Activated naive CD4-positive, alpha-beta T cell treated with anti-CD3 and anti-CD28 coated beads, Interleukin-2, amount 50 U/mL, for 16 hours (primary cell): Measurements from ENCODE around the gene TMEM165.

ENCODE experiments used
- DNase-seq: peaks from one replicate; pipeline ENCODE4 v3.0.0-alpha.2; 2020

The TMEM165 gene

GRCh38 chr4:55466001-55466400, 70.2 kb downstream of the TMEM165 start:
- DNase-seq = no peak

DNA sequence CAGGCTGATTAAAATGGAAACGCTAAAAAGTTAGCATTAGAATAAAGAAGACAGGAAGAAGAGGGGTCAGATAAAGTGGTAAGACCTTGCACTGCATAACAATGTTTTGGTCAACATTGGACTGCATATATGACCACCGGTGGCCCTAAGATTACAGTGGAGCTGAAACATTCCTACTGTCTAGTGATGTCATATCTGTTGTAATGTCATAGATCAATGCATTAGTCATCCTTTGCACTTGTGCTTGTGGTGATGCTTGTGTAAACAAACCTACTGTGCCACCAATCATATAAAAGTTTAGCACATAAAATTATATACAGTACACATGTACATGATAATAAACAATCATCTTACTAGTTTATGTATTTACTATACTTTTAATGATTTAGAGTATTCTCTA, 73.0 kb downstream of the TMEM165 start:
- DNase-seq = no peak

- DNase-seq = no peak
These were observed 74.2 kb downstream of the TMEM165 start for GRCh38 chr4:55469979-55470378.
